Hindlimb muscle (tissue), 1 donor: ENCODE results near the gene TMBIM4. TPM values are rescaled to one million over a fixed set of nuclear protein-coding genes. Genes with fewer than 3 reads are reported as not detected.
A peak's percentile ranks its signal among the peaks of the same experiment; 100 is the strongest.
"Not testable (repeated sequence)": the region's sequence is repeated elsewhere in the genome, so short reads cannot be mapped to it uniquely, and the experiment has no call there.

Experiments
- DNase-seq: peaks from one replicate; pipeline ENCODE4 v3.0.0-alpha.2; 2013
- polyA plus RNA-seq: library from polyadenylated mRNA; unstranded; fragments of 120-200 nt; gene quantifications from one replicate; pipeline ENCODE4 v1.2.1, GENCODE V29; 2013; ENCODE audit not compliant: insufficient read length

Gene TMBIM4, protein sequence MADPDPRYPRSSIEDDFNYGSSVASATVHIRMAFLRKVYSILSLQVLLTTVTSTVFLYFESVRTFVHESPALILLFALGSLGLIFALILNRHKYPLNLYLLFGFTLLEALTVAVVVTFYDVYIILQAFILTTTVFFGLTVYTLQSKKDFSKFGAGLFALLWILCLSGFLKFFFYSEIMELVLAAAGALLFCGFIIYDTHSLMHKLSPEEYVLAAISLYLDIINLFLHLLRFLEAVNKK
- polyA plus RNA-seq, result 86.4 TPM

DNA sequence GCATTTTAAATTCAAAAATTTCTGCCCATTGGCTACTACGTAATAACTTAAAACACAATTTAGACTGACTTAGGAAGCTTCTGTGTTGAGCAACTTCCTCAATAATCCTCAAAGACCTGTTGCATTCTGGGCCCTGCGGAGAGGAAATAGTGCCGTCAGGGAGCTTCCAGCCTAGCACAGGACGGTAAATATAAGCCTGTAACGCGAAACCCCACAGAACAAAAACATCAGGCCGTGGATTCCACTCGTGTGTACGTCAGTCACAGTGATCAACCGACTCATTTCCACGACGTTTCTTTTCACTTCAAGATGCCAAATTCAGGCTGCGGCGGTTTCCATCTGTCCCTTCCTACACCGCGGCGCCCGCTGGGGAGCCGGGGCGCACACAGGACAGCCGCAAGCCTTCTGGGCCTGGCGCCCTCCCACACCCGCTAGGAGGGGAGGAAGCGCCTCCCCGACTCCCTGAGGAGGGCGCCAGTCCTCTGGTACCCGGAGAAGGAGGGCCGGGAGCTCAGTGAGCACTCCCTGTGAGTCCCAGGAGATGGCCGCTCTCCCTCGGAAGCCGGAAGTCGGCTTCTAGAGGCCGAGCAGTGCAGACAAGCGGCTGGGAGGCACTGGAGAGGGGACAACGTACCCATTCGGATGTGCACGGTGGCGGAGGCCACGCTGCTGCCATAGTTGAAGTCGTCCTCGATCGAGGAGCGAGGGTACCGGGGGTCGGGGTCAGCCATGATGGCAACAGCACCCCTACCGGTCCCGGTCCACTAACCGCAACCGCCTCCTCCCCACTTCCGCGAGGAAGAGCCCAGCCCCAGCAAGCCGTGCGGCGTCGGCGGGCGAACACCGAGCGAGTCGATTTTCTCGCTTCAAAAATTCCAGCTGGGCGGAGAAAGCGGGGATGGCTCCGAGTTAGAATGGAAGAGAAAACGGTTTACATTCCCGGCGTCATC is at the start of gene TMBIM4:
TSS of gene TMBIM4 (minus strand) at position 776 of the 950 bp plus-strand sequence. CDS start at position 731, 45 bp downstream.
- peak; percentile 91 for DNase-seq

DNA sequence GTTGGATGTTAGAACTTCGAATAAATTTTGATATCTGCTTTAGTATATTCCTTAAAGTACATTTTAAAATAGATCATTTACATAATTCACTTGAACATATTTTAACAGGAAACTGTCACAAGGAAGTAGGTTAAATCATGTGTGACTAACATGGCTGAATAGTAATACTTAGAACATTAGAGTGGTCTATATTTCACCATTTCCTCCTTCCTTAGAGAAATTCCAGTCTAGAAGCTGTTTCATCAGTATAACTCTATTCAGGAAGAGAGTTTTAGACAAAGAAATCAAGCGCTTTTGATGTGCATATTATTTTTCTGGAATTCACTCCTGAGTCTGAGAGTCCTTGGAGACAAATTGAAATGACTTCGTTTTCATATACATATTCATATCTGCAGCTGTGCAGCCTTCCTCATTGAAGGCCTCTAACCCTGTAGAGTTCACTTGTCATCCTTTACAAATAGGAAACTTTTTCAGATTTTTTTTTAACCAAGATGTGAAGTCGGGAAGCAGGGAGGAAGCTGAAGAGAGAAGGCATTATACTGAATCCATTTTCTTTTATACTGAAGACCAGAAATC is 47.6 kb upstream of the TMBIM4 start:
- no peak for DNase-seq

DNA sequence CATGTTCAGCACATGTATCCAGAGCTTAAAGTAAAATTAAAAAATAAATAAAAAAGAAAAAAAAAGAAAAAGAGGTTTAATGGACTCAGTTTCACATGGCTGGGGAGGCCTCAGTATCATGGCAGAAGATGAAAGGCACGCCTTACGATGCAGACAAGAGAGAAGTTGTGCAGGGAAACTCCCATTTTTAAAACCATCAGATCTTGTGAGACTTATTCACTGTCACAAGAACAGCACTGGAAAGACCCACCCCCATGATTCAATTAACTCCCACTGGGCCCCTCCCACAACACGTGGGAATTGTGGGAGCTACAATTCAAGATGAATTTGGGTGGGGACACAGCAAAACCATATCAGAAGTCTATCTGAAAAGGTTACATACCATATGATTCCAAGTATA is 43.2 kb upstream of the TMBIM4 start:
- not testable (repeated sequence) for DNase-seq

DNA sequence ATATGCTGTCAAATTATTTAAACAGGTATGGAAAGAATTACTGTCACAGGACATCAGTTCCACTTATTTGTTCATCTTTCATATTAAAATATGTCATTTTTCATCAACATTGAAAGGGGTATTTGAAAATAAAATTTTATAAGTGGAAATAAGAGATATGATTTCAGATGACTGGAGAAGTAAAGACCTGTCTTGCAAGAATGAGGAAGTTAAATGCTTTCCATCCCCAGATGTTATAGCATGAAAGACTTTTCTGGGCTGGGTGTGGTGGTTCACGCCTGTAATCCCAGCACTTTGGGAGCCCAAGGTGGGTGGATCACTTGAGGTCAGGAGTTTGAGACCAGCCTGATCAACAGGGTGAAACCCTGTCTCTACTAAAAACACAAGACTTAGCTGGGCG is 41.8 kb upstream of the TMBIM4 start:
- not testable (repeated sequence) for DNase-seq

DNA sequence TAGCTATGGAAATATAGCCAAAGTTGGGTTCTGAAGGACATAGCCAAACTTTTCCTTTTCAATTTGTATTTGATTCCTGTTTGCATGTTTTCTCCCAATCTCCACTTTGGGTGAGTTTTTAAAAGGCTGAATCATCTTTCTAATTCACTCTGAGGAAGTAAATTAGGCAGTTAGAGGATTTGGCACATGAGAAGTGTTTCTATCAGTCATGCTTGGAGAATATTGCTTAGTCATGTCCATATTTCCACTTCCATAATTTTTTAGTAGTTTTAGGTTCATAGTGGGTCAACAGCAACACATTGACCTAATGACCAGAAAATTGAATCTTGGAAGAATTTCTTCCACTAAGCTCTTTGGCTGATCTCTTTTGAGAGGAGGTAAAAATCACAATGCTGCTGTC is 41.0 kb upstream of the TMBIM4 start:
- DNase-seq, result no peak

DNA sequence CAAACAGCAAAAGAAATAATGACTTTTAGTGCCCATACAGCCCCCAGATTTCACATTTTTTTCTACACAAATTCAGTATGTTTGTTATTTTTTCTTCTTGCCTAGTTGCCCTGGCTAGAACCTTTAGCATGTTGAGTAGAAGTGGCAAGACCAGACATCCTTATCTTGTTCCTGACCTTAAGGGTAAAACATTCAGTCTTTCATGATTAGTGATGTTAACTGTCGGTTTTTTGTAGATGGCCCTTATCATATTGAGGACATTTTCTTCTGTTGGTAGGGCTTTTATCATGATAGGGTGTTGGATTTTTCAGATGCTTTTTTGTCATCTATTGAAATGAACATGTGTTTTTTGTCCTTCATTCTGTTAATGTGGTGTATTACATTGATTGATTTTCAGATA is 36.3 kb upstream of the TMBIM4 start:
- DNase-seq, result no peak

DNA sequence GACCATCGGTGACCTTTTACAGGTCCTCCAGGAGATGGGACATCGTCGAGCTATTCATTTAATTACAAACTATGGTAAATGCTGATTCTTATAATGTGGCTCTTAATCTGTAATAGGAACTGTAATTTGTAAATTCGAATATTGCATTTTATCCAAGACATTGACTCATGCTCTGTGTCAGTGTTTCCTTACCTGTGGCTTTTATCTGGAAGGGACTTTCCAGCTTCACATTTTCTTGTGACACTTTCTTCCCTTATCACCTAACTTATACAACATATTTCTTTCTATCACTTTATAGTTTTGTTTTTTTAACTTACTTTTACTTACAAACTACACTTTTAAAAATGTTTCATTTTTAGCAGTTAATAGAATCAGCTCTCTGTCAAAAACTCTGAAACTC is 34.0 kb upstream of the TMBIM4 start:
- no peak for DNase-seq

DNA sequence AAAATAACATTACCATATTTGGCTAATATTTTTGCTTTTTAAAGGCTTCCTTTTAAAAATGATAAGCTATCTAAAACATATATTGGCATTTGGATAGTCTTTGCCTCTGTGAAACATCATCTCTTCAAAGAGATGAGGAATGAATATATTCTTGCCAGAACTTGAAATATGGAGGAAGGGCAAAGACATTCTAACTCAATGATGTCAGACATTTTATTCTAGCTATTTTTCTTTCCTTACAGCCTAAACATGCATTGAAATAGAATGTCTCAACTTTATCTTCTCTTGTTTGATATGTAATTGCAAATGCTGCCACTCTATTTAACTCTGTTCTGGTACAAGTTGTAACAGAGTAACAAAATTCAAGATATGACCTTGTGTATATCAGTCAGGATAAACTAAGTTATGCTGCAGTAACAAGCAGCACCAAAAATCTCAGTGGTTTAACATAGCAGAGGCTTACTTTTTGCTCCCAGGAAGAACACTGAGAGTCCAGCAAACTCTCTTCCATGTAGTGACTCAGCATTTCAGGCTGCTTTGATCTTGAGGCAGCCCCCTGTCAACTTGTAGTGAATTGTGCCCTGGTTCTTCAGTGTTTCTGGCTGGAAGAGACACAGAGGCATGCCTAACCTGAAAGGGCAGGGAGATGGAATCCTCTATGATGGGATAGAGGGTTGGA is 30.2 kb upstream of the TMBIM4 start:
- no peak for DNase-seq

DNA sequence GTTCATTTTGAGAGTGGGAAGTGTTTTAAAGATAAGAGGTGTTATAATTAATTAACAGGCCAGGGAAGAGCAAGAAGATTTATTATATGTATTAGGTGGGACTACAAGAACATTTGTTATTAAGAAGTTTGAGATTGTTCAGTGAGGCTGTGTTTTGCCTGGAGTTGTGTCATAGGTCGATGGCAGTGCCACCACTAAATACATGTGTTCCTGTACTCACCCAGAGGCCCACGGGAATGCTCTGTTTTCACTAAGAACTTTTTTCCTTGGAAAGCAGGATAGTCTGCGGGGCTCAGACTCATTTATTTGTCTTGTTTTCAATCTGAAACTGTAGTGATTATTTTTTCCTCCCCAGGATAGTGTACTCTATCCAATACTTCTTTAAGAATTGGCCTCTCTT is 29.3 kb upstream of the TMBIM4 start:
- no peak for DNase-seq

DNA sequence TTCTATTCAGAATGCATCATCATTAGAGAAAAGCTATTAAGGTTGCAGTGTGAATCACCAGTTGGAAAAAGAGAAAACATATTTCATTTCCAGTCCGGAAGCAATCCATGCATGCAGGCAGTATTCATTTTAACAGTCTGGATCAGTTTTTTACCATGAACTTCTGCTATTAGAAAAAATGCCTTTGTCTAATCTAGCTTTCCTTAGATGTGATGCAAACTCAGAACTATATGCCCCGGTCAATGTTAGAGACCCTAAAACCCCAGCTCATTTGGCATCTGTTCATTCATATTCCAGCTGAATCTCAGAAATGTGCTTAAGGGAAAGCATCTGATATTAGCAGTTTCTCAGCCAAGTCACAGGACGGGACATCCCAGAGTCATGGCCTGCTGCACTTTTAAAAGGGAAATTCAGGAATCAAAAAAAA is 27.7 kb upstream of the TMBIM4 start:
- peak; percentile 34 for DNase-seq

DNA sequence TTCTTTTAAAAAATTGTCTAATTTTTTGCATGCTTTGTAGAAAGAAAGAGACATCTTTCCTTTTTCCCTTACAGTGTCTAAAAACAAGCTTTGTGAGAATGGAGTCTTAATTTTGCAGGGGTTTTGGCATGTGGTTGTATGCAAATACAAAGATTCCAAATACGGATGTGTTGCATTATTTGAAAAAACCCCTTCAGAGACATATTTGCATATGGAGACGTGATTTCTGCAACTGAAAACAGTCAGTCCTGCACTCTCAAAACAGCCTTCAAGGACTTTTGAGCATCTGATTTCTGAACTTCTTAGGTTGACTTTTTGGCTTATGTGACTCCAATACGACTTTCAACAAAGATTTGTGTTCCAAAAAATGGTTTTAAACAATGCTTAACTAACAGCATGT is 27.0 kb upstream of the TMBIM4 start:
- peak; percentile 7 for DNase-seq

DNA sequence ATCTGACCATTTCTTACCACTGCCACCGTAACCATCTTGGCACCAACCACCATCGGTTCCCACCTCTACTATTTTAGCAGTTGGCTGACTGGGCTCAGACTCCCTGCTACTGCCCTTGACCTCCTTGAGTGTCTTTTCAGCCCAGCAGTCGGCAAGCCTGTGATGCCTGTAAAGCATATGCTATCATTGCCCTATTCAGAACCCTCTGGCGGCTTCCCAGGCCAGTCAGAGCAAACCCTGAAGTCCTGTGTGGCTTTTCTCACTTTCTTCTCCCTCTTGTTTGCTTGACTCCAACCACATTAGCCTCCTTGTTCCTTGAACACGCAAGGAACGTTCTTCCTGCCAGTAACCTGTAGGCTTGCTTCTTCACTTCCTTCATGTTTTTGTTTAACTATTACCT is 25.4 kb upstream of the TMBIM4 start:
- DNase-seq, result no peak

DNA sequence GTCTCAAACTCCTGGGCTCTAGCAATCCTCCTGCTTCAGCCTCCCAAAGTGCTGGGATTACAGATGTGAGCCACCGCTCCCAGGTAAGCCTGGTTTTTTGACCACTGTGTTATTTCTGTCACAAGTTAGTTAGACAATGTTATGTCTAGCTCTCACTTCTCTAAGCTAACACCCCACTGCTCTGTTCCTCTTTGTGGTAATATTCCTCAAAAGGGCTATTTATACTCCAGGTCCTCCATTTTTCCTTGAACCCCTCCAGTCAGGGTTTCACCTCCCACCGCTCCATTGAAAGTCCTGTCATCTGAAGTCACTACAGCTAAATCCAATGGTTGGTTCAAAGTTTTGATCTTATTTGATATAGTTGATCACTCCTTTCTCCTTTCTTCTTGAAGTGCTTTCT is 24.3 kb upstream of the TMBIM4 start:
- DNase-seq, result no peak

DNA sequence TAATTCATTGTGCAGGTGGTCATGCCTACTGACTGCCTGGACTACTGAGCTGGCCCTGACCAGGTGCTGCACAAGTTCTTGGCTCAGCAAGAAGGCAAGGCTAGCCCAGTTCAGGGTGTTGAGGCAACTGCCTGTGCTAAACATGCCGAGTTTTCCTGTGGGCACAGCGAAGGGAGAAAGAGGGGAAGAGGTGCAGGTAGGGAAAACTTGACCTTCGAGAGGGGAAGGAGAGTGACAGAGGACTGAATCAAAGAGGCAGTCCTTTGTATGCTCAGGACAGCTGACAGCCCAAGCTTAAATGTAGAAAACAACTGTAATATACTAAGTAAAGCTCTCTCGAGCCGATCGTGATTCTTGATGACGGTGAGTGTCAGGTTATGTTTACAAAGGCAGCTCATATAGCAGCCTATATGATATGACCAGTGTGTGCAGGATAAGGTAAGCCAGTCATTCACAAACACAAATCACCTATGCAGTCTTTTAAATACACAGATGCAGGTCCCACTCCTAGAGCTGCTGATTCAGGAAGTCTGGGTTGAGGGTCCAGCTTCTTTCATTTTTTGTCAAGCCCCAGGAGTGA is 21.8 kb upstream of the TMBIM4 start:
- DNase-seq, result no peak

DNA sequence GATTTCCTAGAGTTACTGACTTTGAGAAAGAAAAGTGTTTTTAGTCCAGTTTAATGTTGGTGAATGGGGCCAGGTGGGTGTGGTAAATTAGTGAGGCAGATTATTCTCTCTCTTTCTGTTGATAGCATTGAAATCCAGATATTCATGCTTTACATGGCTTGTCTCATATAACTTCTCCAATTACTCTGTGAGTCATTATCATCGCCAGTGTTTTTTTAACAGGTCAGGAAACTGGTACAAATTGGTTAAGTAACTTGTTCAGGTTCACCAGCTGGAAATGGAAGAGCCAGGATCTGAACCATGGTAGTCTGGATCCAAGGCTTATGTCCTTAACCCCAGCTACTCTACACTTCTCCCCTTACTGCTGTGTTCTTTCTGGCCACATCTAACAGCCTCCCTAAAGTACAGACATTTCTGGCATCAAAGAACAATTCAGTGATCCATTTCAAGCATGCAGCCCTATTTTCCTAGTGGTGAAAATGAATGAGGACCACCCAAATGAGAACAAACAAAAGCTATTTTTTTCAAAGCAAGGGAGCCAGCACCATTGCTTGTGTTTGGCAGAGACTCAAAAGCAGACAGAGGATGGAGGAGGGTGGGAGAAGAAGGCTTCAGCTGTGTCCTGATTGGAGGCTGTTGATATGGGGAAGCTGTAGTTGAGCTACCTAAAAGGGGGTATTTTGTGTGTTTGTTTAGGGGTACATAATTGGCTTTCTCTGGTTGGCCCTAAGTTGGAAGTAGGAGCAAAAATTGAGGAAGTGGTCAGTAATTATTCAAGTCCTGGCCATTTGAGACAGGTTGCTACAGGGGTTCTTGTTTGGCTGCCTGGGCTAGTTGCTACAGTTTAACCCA is 20.9 kb upstream of the TMBIM4 start:
- DNase-seq, result no peak

DNA sequence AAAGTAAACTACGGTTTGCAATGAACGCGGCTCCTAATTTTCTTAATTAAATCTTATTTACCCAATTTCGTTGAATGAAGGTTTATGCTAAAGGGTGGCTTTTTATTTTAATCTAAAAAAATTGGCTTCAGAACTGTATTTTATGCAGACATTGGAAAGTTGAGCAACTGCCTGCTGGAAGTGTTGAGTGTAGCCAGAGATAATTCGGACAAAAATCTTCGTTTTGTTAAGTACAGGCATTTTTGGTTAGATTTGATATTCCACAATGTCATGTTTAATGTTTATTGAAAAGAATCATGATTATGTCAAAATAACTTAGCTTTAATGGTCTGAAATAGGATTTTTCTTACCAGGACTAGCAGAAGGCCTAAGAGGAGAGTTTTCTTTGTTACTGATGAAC is 20.1 kb upstream of the TMBIM4 start:
- no peak for DNase-seq

DNA sequence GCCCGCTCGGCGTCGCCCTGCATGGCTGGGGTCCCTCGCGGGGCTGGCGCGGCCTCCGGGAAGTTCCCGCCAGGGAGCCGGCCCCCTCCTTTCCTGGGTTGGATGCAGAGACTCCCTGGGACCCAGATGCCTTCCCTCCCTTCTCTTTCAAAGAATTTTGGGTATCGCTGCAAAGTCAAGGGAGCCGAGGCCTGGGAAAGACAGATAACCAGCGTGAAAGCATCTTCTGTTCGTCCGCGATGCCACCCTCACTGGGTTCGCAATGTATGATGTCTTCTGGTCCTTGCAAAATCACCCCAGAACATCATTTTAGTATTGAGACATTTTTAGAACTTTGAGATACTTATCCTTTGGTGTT is 19.7 kb upstream of the TMBIM4 start:
- no peak for DNase-seq

DNA sequence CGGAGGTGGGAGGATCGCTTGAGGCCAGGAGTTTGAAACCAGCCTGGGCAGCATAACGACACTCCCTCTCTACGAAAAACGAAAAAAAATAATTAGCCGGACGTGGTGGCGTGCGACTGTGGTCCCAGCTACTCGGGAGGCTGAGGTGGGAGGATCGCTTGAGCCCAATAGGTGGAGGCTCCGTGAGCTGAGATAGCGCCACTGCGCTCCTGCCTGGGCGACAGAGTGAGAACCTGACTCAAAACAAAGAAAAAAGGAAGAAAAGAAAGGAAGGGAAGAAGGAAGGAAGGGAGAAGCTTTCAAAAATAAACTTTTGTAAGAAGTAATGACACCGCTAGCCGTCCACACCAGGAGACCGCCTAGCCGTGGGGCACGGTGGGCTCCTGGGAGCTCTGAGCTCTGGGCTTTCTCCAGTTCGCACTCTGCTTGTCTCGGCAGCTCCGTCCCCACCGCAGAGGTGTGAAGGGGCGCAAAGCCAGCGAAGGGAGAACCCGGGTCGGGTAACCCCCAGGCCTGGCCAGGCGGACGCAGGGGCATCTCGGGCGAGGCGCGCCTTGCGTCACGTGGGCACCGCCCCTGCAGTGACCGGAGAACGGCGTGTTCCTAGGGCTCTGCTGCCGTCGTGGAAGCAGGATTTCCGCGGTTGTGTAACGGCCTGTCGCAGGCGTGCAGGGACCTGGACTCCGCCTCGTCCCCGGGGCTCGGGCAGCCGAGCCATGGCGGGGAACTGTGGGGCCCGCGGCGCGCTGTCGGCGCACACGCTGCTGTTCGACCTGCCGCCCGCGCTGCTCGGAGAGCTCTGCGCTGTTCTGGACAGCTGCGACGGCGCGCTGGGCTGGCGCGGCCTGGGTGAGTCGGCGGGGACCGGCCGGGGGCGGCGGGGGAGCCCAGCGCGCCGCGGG is 19.0 kb upstream of the TMBIM4 start, which contains the start of gene IRAK3:
TSS of gene IRAK3 (plus strand) at position 631 of the 902 bp plus-strand sequence. CDS start at position 717, 86 bp downstream.
- DNase-seq, result peak; percentile 75

DNA sequence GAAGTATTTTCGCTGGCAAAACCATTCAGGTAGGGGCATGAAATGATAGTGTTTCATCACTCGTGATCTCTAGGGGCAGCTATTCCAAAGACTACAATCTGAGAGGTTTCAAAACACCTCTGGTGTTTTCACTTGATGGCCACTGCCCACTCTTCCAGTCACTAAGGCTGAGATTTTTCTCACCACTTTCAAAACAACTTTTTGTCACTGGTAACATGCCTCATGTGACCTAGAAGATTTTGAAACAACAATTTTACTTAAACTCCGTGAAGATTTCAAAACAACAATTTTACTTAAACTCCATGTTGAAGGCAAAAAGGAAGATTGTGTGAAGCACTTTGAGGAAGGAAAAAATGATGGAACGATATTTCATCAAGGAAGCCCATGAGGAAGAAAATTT is 18.0 kb upstream of the TMBIM4 start:
- no peak for DNase-seq

DNA sequence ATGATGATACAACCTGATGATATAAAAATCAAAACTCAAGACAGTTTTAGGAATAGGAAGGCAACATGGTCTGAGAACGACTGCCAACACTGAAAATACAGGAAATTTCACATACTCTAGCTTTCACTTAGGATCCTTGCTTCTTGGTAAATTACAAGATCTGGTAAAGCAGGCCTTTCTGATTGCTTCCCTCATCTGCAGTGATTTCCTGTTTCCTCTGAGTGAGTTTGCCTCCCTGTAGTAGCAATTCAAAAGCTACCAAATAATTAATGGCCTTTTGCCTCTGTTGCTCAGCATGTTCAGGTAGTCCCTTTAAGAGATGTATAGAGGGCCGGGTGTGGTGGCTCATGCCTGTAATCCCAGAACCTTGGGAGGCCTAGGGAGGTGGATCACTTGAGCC is 17.2 kb upstream of the TMBIM4 start:
- no peak for DNase-seq
